PC-3 (cell line): ENCODE measurements around the gene AATF. TPM values are rescaled to one million over a fixed set of nuclear protein-coding genes. Genes with fewer than 3 reads are reported as not detected.

Experiments
- ATAC-seq: fragments of 200-7000 bp; cut with Tn5 transposase; 2 replicates; pipeline ENCODE4 v1.9.1; 2020; ENCODE audit warnings: mild to moderate bottlenecking, moderate library complexity
- BruUV-seq: library from RNA; stranded (reverse); fragments of 400-500 nt; replicated peaks from 2 replicates; lab custom pipeline; 2021; lab: Mats Ljungman, UMichigan
- CTCF ChIA-PET: fragments of 300-600 bp; sonication (Branson Sonifier 250); formaldehyde crosslinking; loops from one replicate; lab custom pipeline; 2022; ENCODE audit warnings: antibody characterized with exemption; lab: Charles Lee
- POLR2A ChIA-PET: fragments of 300-600 bp; sonication (Branson Sonifier 250); formaldehyde crosslinking; loops from one replicate; lab custom pipeline; 2022; ENCODE audit warnings: antibody characterized with exemption; ENCODE audit not compliant: unreplicated experiment; lab: Charles Lee
- DNase-seq: peaks from one replicate; pipeline ENCODE4 v3.0.0-alpha.2; 2015
- H2AFZ ChIP-seq: fragments of 300-600 bp; sonication (generic); 2 replicates; pipeline ENCODE4 v1.6.0; 2016; ENCODE audit warnings: antibody characterized with exemption, low read length
- H3F3A ChIP-seq: fragments of 300-600 bp; sonication (generic); one replicate; pipeline ENCODE4 v1.6.0; 2017; ENCODE audit warnings: antibody characterized with exemption, low read length, control low read depth, mild to moderate bottlenecking; ENCODE audit not compliant: unreplicated experiment
- H3K27ac ChIP-seq: fragments of 300-600 bp; sonication (generic); 2 replicates; pipeline ENCODE4 v1.5.1; 2016; ENCODE audit warnings: mild to moderate bottlenecking, low read length
- H3K27me3 ChIP-seq: fragments of 300-600 bp; sonication (generic); 2 replicates; pipeline ENCODE4 v1.6.1; 2016; ENCODE audit warnings: low read length, mixed read lengths
- H3K36me3 ChIP-seq: fragments of 300-600 bp; sonication (generic); 2 replicates; pipeline ENCODE4 v1.6.1; 2016; ENCODE audit warnings: low read depth, mixed run types, low read length, mixed read lengths
- H3K4me1 ChIP-seq: fragments of 300-600 bp; sonication (generic); 2 replicates; pipeline ENCODE4 v1.5.1; 2016; ENCODE audit warnings: low read length; ENCODE audit not compliant: insufficient read depth
- H3K4me2 ChIP-seq: fragments of 300-600 bp; sonication (generic); 2 replicates; pipeline ENCODE4 v1.6.0; 2016; ENCODE audit warnings: low read length
- H3K4me3 ChIP-seq: fragments of 300-600 bp; sonication (generic); 2 replicates; pipeline ENCODE4 v1.5.1; 2016; ENCODE audit warnings: mild to moderate bottlenecking, low read length, mixed read lengths
- H3K79me2 ChIP-seq: fragments of 300-600 bp; sonication (generic); 2 replicates; pipeline ENCODE4 v1.6.1; 2017; ENCODE audit warnings: low read length, mixed read lengths
- H3K9ac ChIP-seq: fragments of 300-600 bp; sonication (generic); 2 replicates; pipeline ENCODE4 v1.6.0; 2016; ENCODE audit warnings: mild to moderate bottlenecking, low read length
- H3K9me2 ChIP-seq: fragments of 300-600 bp; sonication (generic); replicated peaks from 2 replicates; pipeline ENCODE4 v1.6.1; 2016; ENCODE audit warnings: mixed run types, low read length, mixed read lengths
- H3K9me3 ChIP-seq: fragments of 300-600 bp; sonication (generic); 2 replicates; pipeline ENCODE4 v1.6.1; 2016; ENCODE audit warnings: low read length, mixed read lengths
- H4K20me1 ChIP-seq: fragments of 300-600 bp; sonication (generic); 2 replicates; pipeline ENCODE4 v1.6.1; 2016; ENCODE audit warnings: low read length, mixed read lengths
- EZH2 ChIP-seq: fragments of 300-600 bp; sonication (generic); IDR thresholded peaks from one replicate; pipeline ENCODE4 v1.6.1; 2017; ENCODE audit warnings: antibody characterized with exemption, mild to moderate bottlenecking, low read length; ENCODE audit not compliant: unreplicated experiment
- EZH2phosphoT487 ChIP-seq: fragments of 300-600 bp; sonication (generic); IDR thresholded peaks from 2 replicates; pipeline ENCODE4 v1.6.1; 2018; ENCODE audit warnings: mild to moderate bottlenecking, antibody characterized with exemption, low read length, borderline replicate concordance
- intact Hi-C: fragments of 100-400 bp; cut with micrococcal nuclease; formaldehyde crosslinking; loops from 2 replicates; pipeline ENCODE4 v1.9.0; 2023
- total RNA-seq: library from RNA; depleted of rRNA; stranded (reverse); fragments of >200 nt; gene quantifications from 2 replicates; pipeline ENCODE4 v1.2.3, GENCODE V29; 2014
- TF ChIP-seq, protein P1 (sequence below): fragments of 300-600 bp; sonication (generic); conservative IDR thresholded peaks from 2 replicates; pipeline ENCODE4 v1.5.1; 2017; ENCODE audit warnings: antibody characterized with exemption, low read depth, mild to moderate bottlenecking, low read length

Gene AATF
- total RNA-seq, 1 experiment from 2014 or later: 25.5 TPM

DNA sequence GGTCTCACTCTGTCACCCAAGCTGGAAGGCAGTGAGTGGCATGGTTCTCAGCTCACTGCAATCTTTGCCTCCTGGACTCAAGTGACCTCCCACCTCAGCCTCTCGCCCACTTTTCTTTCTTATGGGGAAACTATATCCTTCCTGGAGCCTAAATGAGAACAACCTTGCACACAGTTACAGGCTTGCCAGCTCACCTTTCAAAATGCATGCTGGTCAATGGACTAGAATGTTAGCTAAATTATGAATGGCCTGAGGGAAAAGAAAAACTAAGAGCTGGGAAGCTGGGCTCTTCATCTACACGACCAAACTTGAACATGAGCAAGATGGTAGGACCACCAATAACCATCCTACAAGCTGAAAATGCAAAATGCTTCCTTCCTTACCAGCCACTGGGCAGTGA, 22.1 kb upstream of the AATF start:
- no peak overlapping the region for H3K27ac ChIP-seq
- no peak overlapping the region for H3K4me3 ChIP-seq
- no peaks in the 10 kb centered on the region for H3F3A ChIP-seq
- DNase-seq (no peak), ATAC-seq (no peak)
- no peaks in the 10 kb centered on the region for H3K9me2 ChIP-seq
- no peak overlapping the region for H3K4me2 ChIP-seq
- H2AFZ ChIP-seq: no peak overlapping the region
- H3K36me3 ChIP-seq: no peaks in the 10 kb centered on the region
- peaks cover 19% of the 10 kb centered on the region for H3K27me3 ChIP-seq
- H3K9ac ChIP-seq: no peak overlapping the region
- ChIA-PET CTCF (no interaction called here), POLR2A (no interaction called here)
- intact Hi-C loops: no loop called here
- no peaks in the 10 kb centered on the region for H3K9me3 ChIP-seq
- H3K79me2 ChIP-seq: no peaks in the 10 kb centered on the region
- H3K4me1 ChIP-seq: peaks cover 24% of the 10 kb centered on the region
- no TSS peak for BruUV-seq
- no peak for TF ChIP-seq EZH2
- no peak for TF ChIP-seq EZH2phosphoT487
- TF ChIP-seq, protein P1, sequence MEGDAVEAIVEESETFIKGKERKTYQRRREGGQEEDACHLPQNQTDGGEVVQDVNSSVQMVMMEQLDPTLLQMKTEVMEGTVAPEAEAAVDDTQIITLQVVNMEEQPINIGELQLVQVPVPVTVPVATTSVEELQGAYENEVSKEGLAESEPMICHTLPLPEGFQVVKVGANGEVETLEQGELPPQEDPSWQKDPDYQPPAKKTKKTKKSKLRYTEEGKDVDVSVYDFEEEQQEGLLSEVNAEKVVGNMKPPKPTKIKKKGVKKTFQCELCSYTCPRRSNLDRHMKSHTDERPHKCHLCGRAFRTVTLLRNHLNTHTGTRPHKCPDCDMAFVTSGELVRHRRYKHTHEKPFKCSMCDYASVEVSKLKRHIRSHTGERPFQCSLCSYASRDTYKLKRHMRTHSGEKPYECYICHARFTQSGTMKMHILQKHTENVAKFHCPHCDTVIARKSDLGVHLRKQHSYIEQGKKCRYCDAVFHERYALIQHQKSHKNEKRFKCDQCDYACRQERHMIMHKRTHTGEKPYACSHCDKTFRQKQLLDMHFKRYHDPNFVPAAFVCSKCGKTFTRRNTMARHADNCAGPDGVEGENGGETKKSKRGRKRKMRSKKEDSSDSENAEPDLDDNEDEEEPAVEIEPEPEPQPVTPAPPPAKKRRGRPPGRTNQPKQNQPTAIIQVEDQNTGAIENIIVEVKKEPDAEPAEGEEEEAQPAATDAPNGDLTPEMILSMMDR: no peak
- no peaks in the 10 kb centered on the region for H4K20me1 ChIP-seq

DNA sequence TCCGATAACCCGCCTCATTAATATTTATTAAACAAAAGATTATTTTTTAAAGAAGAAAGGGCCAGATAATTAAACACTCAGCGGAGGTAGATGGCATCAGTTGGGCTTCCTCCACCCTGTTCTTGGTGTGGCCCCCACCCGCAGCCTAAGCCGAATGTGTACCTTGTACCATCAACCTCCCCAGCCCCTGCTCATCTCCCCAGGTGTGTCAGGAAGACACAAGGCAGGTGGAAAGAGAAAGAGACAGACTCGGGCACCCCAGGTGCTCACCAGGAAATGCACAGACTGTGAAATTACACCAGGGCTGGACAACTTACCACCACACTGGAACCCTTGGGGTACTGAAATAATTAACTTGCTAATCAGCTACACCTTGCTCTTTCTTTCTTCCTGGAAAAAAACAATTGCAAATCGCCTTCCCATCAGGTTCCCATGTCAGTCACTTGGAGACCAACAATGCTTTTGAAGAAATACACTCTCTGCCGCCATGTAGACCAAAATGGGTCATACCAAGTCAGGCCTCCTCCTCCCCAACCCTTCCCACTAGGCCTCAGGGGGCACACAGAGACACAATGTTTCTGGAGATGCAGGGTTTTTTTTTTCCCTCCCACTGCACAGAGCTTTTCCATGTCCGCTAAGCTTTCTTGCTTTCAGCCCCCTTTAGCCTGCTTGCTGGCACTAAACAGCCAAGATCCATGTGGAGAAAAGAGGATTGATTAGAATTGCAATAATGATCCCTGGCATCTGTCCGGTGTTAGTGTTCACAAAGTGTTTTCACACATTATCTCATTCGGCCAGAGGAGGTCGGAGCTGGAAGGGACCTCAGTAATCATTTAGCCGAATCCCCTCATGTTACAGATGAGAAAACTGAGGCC, 20.0 kb upstream of the AATF start:
- no peak overlapping the region for H3K27ac ChIP-seq
- H3K27me3 ChIP-seq: peaks cover 37% of the 10 kb centered on the region
- intact Hi-C loops: no loop called here
- no peak overlapping the region for H2AFZ ChIP-seq
- no TSS peak for BruUV-seq
- TF ChIP-seq EZH2phosphoT487 (no peak), EZH2 (no peak)
- TF ChIP-seq, protein P1: no peak
- H4K20me1 ChIP-seq: no peaks in the 10 kb centered on the region
- no peak overlapping the region for H3K4me2 ChIP-seq
- no peak for ATAC-seq
- no peak for DNase-seq
- no peak overlapping the region for H3K9ac ChIP-seq
- H3K79me2 ChIP-seq: no peaks in the 10 kb centered on the region
- POLR2A ChIA-PET: no interaction called here
- H3K9me2 ChIP-seq: no peaks in the 10 kb centered on the region
- peaks cover 8% of the 10 kb centered on the region for H3K4me1 ChIP-seq
- H3F3A ChIP-seq: no peaks in the 10 kb centered on the region
- no peak overlapping the region for H3K4me3 ChIP-seq
- H3K36me3 ChIP-seq: no peaks in the 10 kb centered on the region
- CTCF ChIA-PET: no interaction called here
- H3K9me3 ChIP-seq: no peaks in the 10 kb centered on the region
